BJ (cell line): ENCODE results near the gene BRD2. TPM values are rescaled to one million over a fixed set of nuclear protein-coding genes. Genes with fewer than 3 reads are reported as not detected.

Experiments used
- CTCF ChIA-PET: fragments of 350-600 bp; formaldehyde crosslinking; extraction: SDS; loops from one replicate; lab custom pipeline; 2021; ENCODE audit warnings: antibody characterized with exemption, inconsistent platforms; lab: Yijun Ruan, JAX
- POLR2A ChIA-PET: fragments of 300-600 bp; sonication (Branson Sonifier 250); formaldehyde crosslinking; extraction: SDS; loops from one replicate; lab custom pipeline; 2021; ENCODE audit warnings: antibody characterized with exemption; lab: Charles Lee
- DNase-seq: peaks from one replicate; pipeline ENCODE4 v3.0.0-alpha.2; 2011; ENCODE audit warnings: low read depth
- H3K27me3 ChIP-seq: 2 replicates; pipeline ENCODE4 v1.6.0; 2011; ENCODE audit warnings: low read length; ENCODE audit not compliant: control insufficient read depth, insufficient read depth
- H3K36me3 ChIP-seq: 2 replicates; pipeline ENCODE4 v1.5.1; 2011; ENCODE audit warnings: low read length; ENCODE audit not compliant: control insufficient read depth, insufficient read depth
- H3K4me3 ChIP-seq: 2 replicates; pipeline ENCODE4 v1.5.1; 2011; ENCODE audit warnings: low read depth, mild to moderate bottlenecking, control low read depth, low read length
- polyA plus RNA-seq: library from polyadenylated mRNA; depleted of rRNA; stranded (reverse); fragments of >200 nt; gene quantifications from 2 replicates; pipeline ENCODE4 v1.2.3, GENCODE V29; 2011; rRNA removed
- TF ChIP-seq, protein P1 (sequence below): IDR thresholded peaks from 2 replicates; pipeline ENCODE4 v1.5.1; 2011; ENCODE audit warnings: low read depth, mild to moderate bottlenecking, control low read depth, inconsistent platforms, low read length, moderate library complexity; ENCODE audit not compliant: insufficient read depth

The BRD2 gene
- polyA plus RNA-seq, 1 experiment = 128 TPM

- H3K27me3 ChIP-seq = peaks cover 10% of the 10 kb centered on the region
- ChIA-PET POLR2A (no interaction called here), CTCF (no interaction called here)
- TF ChIP-seq, protein P1, sequence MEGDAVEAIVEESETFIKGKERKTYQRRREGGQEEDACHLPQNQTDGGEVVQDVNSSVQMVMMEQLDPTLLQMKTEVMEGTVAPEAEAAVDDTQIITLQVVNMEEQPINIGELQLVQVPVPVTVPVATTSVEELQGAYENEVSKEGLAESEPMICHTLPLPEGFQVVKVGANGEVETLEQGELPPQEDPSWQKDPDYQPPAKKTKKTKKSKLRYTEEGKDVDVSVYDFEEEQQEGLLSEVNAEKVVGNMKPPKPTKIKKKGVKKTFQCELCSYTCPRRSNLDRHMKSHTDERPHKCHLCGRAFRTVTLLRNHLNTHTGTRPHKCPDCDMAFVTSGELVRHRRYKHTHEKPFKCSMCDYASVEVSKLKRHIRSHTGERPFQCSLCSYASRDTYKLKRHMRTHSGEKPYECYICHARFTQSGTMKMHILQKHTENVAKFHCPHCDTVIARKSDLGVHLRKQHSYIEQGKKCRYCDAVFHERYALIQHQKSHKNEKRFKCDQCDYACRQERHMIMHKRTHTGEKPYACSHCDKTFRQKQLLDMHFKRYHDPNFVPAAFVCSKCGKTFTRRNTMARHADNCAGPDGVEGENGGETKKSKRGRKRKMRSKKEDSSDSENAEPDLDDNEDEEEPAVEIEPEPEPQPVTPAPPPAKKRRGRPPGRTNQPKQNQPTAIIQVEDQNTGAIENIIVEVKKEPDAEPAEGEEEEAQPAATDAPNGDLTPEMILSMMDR = no peak
- H3K4me3 ChIP-seq = no peak overlapping the region
- no peak for DNase-seq
- no peaks in the 10 kb centered on the region for H3K36me3 ChIP-seq
These were observed 55.1 kb downstream of the BRD2 start for GRCh38 chr6:33023536-33023935.

DNA sequence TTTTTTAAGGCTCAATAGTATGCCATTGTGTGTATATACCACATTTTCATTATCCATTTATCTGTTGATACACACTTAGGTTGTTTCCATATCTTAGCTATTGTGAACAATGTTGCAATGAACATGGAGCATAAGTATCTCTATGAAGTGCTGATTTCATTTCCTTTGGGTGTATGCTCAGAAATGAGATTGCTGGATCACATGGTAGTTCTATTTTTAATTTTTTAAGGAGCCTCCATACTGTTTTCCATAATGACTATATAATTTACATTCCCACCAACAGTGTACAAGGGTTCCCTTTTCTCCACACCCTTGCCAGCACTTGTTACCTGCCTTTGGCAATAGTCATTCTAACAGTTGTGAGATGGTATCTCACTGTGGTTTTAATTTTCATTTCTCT, 56.1 kb downstream of the BRD2 start:
- Histone ChIP-seq H3K27me3 (peaks cover 10% of the 10 kb centered on the region), H3K36me3 (no peaks in the 10 kb centered on the region), H3K4me3 (no peak overlapping the region)
- CTCF ChIA-PET = interaction anchor here (0.5 to 1.4 kb wide), 2 partner anchors 8 to 63 kb away, joined by 3 to 4 read pairs; no protein-coding TSS in a partner anchor
- no peak for DNase-seq
- TF ChIP-seq, protein P1 = no peak
- POLR2A ChIA-PET = no interaction called here

DNA sequence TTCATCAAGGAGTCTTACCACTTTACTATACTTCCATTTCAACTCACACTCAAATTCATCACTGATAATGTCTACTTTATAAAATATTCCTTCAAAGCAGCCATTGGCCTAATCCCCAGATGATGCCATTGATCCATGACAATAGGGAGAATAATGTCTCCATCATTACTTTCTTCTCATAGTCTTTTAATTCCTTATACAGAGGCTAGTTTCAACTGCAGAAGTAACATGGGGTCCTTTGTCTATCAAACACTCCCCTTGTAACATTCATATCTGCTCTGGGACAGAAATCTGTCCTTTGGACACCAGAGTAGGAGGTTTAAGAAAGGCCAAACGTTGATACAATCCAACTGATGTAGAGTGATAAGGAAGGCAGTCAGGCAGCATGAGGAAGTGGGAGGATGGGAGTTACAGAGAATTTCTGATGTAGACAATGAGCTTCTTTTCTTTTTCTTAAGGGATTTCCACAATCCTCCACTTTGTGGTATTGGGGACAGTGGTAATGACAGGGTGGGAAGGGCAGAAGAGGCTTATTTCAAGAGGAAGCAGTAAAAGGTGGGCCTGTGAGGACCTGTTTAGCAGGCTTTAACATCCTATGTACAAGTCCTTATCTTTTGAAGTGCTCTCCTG, 59.9 kb downstream of the BRD2 start:
- TF ChIP-seq, protein P1 = no peak
- ChIA-PET POLR2A (no interaction called here), CTCF (interaction anchor here (1.0 kb wide), 1 partner anchor 220 kb away, joined by 4 read pairs; no protein-coding TSS in a partner anchor)
- Histone ChIP-seq H3K36me3 (no peaks in the 10 kb centered on the region), H3K27me3 (peaks cover 7% of the 10 kb centered on the region), H3K4me3 (no peak overlapping the region)
- DNase-seq = no peak

- CTCF ChIA-PET = interaction anchor here (1.0 kb wide), 1 partner anchor 219 kb away, joined by 4 read pairs; no protein-coding TSS in a partner anchor
- H3K36me3 ChIP-seq = no peaks in the 10 kb centered on the region
- no peak for DNase-seq
- no peak overlapping the region for H3K4me3 ChIP-seq
- POLR2A ChIA-PET = no interaction called here
- TF ChIP-seq, protein P1 = no peak
- H3K27me3 ChIP-seq = peaks cover 7% of the 10 kb centered on the region
These were observed 61.2 kb downstream of the BRD2 start for GRCh38 chr6:33029328-33030184.

GRCh38 chr6:33030245-33030644, 61.9 kb downstream of the BRD2 start:
- DNase-seq = no peak
- H3K4me3 ChIP-seq = no peak overlapping the region
- ChIA-PET CTCF (no interaction called here), POLR2A (no interaction called here)
- TF ChIP-seq, protein P1 = no peak
- peaks cover 7% of the 10 kb centered on the region for H3K27me3 ChIP-seq
- H3K36me3 ChIP-seq = no peaks in the 10 kb centered on the region

Other genes starting within 250 kb of the BRD2 start
- not detected in 2 replicates for gene HLA-DQA2, start 227.2 kb upstream of the BRD2 start, polyA plus RNA-seq
- not detected in 2 replicates for gene HLA-DQB2, start 205.1 kb upstream of the BRD2 start, polyA plus RNA-seq
- 0.12 and 0.16 TPM in 2 replicates for gene HLA-DOB, start 151.6 kb upstream of the BRD2 start, polyA plus RNA-seq
- gene TAP2, start 129.9 kb upstream of the BRD2 start, polyA plus RNA-seq = 18.0 and 25.4 TPM in 2 replicates
- gene PSMB8, start 124.5 kb upstream of the BRD2 start, polyA plus RNA-seq = 56.7 and 79.6 TPM in 2 replicates
- gene TAP1, start 114.9 kb upstream of the BRD2 start, polyA plus RNA-seq = 58.4 and 80.4 TPM in 2 replicates
- gene PSMB9, start 114.4 kb upstream of the BRD2 start, polyA plus RNA-seq = 37.9 and 44.7 TPM in 2 replicates
- gene HLA-DMB, start 27.6 kb upstream of the BRD2 start, polyA plus RNA-seq = not detected in 2 replicates
- gene HLA-DMA, start 15.5 kb upstream of the BRD2 start, polyA plus RNA-seq = 3.5 and 3.8 TPM in 2 replicates
- not detected in 2 replicates for gene HLA-DOA, start 41.0 kb downstream of the BRD2 start, polyA plus RNA-seq
- 11.2 and 12.1 TPM in 2 replicates for gene HLA-DPA1, start 105.1 kb downstream of the BRD2 start, polyA plus RNA-seq
- 8.2 and 11.2 TPM in 2 replicates for gene HLA-DPB1, start 107.4 kb downstream of the BRD2 start, polyA plus RNA-seq
- 0.55 and 0.91 TPM in 2 replicates for gene COL11A2, start 223.9 kb downstream of the BRD2 start, polyA plus RNA-seq
- 51.3 and 67.9 TPM in 2 replicates for gene RXRB, start 232.1 kb downstream of the BRD2 start, polyA plus RNA-seq
- gene SLC39A7, start 232.3 kb downstream of the BRD2 start, polyA plus RNA-seq = 116 and 151 TPM in 2 replicates
- gene HSD17B8, start 236.1 kb downstream of the BRD2 start, polyA plus RNA-seq = 2.1 and 3.4 TPM in 2 replicates
- gene RING1, start 239.9 kb downstream of the BRD2 start, polyA plus RNA-seq = 24.4 and 36.6 TPM in 2 replicates